Natural killer cell (primary cell): ENCODE data around the gene FAM25G. TPM values are rescaled to one million over a fixed set of nuclear protein-coding genes. Genes with fewer than 3 reads are reported as not detected.

ENCODE experiments used
- ATAC-seq, 3 donors: fragments of 150-1000 bp in 2 of 3; fragments of 200-7000 bp in 1 of 3; cut with Tn5 transposase; 1 replicate in 1 of 3; 2 replicates in 2 of 3; pipeline ENCODE4 v1.10.0; 2021; ENCODE audit warnings: mild to moderate bottlenecking in 2 of 3, moderate library complexity in 2 of 3
- DNase-seq, 2 donors: peaks; one replicate each; pipeline versions ENCODE4 v3.0.0 to v3.0.0-alpha.2; 2013 to 2021; ENCODE audit warnings: mixed read lengths in 1 of 2
- H3K27ac ChIP-seq: one replicate; pipeline ENCODE4 v1.5.1; 2013; ENCODE audit warnings: mild to moderate bottlenecking, low read length
- H3K27me3 ChIP-seq: one replicate; pipeline ENCODE4 v1.6.1; 2013; ENCODE audit warnings: low read length; ENCODE audit not compliant: control insufficient read depth, insufficient read depth
- H3K36me3 ChIP-seq: one replicate; pipeline ENCODE4 v1.6.1; 2013; ENCODE audit warnings: low read length; ENCODE audit not compliant: control insufficient read depth, insufficient read depth
- H3K4me1 ChIP-seq: one replicate; pipeline ENCODE4 v1.6.1; 2013; ENCODE audit warnings: low read length; ENCODE audit not compliant: control insufficient read depth, insufficient read depth
- H3K4me3 ChIP-seq: one replicate; pipeline ENCODE4 v1.5.1; 2013; ENCODE audit warnings: low read length
- H3K9me3 ChIP-seq: one replicate; pipeline ENCODE4 v1.6.1; 2013; ENCODE audit warnings: low read length; ENCODE audit not compliant: control insufficient read depth, insufficient read depth
- H3K27ac Mint-ChIP-seq, 2 donors: one replicate each; pipeline ENCODE4 v1.8.0; 2022; ENCODE audit warnings: mild to moderate bottlenecking in 2 of 2, mixed read lengths in 2 of 2, moderate library complexity in 1 of 2
- H3K27me3 Mint-ChIP-seq, 2 donors: one replicate each; pipeline ENCODE4 v1.8.0; 2022; ENCODE audit warnings: low read depth in 2 of 2, mixed read lengths in 2 of 2
- H3K36me3 Mint-ChIP-seq: one replicate; pipeline ENCODE4 v1.8.0; 2022; ENCODE audit warnings: mixed read lengths
- H3K4me1 Mint-ChIP-seq, 2 donors: one replicate each; pipeline ENCODE4 v1.8.0; 2022; ENCODE audit warnings: mixed read lengths in 2 of 2
- H3K4me3 Mint-ChIP-seq: one replicate; pipeline ENCODE4 v1.8.0; 2022; ENCODE audit warnings: mild to moderate bottlenecking, moderate library complexity, mixed read lengths
- H3K9me3 Mint-ChIP-seq, 2 donors: one replicate each; pipeline ENCODE4 v1.8.0; 2022; ENCODE audit warnings: mixed read lengths in 2 of 2
- WGBS: methylation state at CpG from one replicate; pipeline ENCODE4 v1.1.7; 2013; ENCODE audit warnings: missing lambda C conversion rate; ENCODE audit not compliant: insufficient coverage; 5-methylcytosine and 5-hydroxymethylcytosine counted together
- intact Hi-C: fragments of 100-400 bp; cut with micrococcal nuclease; formaldehyde crosslinking; loops from one replicate; pipeline ENCODE4 v1.14.2; 2022
- total RNA-seq, 4 donors: library from RNA; stranded (reverse); fragments of 120-200 nt in 1 of 4; gene quantifications; one replicate each; pipeline versions ENCODE4 v1.2.3 to v1.2.4, GENCODE V29; 2013 to 2022
- TF ChIP-seq, protein P1 (sequence below): fragments of 200-600 bp; IDR thresholded peaks from one replicate; pipeline ENCODE4 v1.8.0; 2022; ENCODE audit warnings: antibody characterized with exemption

The FAM25G gene
- total RNA-seq, 3 donors from 2014 or later (not counting 1 experiment from before 2014, with no cell fraction given) = not detected

DNA sequence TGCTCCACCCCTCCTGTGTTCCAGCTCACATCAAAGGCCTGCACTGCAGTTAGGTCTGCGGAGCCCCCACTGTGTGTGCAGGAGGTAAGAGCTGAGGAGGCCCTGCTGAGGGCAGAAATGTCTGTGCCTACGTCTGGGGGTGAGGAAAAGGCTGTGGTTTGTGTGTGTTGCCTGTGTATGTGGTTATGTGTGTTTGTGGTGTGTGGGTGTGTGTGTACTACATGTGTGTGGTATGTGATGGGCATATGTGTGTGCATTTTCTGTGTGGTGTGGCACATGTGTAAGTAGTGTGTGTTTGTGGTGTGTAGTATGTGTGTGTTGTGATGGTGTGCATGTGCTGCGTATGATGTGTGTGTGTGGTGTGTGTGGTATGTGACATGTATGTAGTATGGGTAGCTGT lies 43.8 kb downstream of the FAM25G start:
- Histone ChIP-seq H3K4me3 (no peak overlapping the region), H3K27me3 (no peaks in the 10 kb centered on the region), H3K27ac (no peak overlapping the region), H3K4me1 (no peaks in the 10 kb centered on the region), H3K9me3 (peaks cover 5% of the 10 kb centered on the region), H3K36me3 (no peaks in the 10 kb centered on the region)
- no peak overlapping the region for H3K27ac Mint-ChIP-seq
- ATAC-seq = no peak
- H3K36me3 Mint-ChIP-seq = peaks cover 10% of the 10 kb centered on the region
- intact Hi-C loops = no loop called here
- TF ChIP-seq, protein P1, sequence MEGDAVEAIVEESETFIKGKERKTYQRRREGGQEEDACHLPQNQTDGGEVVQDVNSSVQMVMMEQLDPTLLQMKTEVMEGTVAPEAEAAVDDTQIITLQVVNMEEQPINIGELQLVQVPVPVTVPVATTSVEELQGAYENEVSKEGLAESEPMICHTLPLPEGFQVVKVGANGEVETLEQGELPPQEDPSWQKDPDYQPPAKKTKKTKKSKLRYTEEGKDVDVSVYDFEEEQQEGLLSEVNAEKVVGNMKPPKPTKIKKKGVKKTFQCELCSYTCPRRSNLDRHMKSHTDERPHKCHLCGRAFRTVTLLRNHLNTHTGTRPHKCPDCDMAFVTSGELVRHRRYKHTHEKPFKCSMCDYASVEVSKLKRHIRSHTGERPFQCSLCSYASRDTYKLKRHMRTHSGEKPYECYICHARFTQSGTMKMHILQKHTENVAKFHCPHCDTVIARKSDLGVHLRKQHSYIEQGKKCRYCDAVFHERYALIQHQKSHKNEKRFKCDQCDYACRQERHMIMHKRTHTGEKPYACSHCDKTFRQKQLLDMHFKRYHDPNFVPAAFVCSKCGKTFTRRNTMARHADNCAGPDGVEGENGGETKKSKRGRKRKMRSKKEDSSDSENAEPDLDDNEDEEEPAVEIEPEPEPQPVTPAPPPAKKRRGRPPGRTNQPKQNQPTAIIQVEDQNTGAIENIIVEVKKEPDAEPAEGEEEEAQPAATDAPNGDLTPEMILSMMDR = no peak
- no peaks in the 10 kb centered on the region for H3K4me1 Mint-ChIP-seq
- WGBS = 62% methylated on average over 3 of the region's 3 CpGs
- H3K27me3 Mint-ChIP-seq = peaks cover 0 to under 1% of the 10 kb centered on the region in 2 donors
- DNase-seq = no peak
- no peak overlapping the region for H3K4me3 Mint-ChIP-seq
- peaks cover 9% of the 10 kb centered on the region in 2 donors for H3K9me3 Mint-ChIP-seq

DNA sequence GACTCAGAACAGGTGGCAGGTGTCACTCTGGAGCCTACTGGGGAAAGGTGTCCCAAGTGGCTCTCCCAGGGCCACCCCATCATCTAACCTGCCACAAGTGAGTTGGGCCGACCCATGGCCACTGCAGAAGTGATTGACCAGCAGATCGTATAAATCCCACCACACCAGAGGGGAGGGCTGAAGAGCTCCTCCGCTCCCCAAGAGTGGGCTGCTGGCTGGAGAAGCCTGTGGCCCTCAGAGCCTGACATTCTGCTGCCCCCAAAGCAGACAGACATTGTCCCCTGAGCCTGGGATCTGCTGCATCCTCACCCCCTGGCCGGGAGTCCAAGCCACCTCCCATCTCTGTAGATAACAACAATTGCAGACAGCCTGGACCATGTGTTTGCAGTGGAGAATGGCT lies 44.3 kb downstream of the FAM25G start:
- peaks cover 9% of the 10 kb centered on the region in 2 donors for H3K9me3 Mint-ChIP-seq
- Histone ChIP-seq H3K9me3 (peaks cover 5% of the 10 kb centered on the region), H3K4me3 (no peak overlapping the region), H3K36me3 (no peaks in the 10 kb centered on the region), H3K4me1 (no peaks in the 10 kb centered on the region), H3K27me3 (no peaks in the 10 kb centered on the region), H3K27ac (no peak overlapping the region)
- no peaks in the 10 kb centered on the region for H3K4me1 Mint-ChIP-seq
- WGBS = 93% methylated on average over 4 of the region's 4 CpGs
- no peak for DNase-seq
- ATAC-seq = no peak
- no peak overlapping the region for H3K27ac Mint-ChIP-seq
- no peak overlapping the region for H3K4me3 Mint-ChIP-seq
- H3K27me3 Mint-ChIP-seq = peaks cover 0 to 5% of the 10 kb centered on the region in 2 donors
- TF ChIP-seq, protein P1 = no peak
- peaks cover 10% of the 10 kb centered on the region for H3K36me3 Mint-ChIP-seq
- intact Hi-C loops = no loop called here

DNA sequence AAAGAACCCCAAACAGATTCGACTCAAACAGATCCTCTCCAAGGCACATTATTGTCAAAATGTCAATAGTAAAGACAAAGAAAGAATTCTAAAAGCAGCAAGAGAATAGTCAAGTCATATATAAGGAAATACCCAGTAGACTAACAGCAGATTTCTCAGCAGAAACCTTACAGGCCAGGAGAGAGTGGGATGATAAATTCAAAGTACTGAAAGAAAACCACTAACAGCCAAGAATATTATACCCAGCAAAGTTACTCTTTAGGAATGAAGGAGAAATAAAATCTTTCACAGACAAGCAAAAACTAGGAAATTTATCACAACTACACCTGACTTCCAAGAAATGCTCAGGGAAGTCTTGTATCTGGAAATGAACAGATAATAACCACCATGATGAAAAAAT lies 45.8 kb downstream of the FAM25G start:
- no peak overlapping the region for H3K27ac Mint-ChIP-seq
- peaks cover 9% of the 10 kb centered on the region in 2 donors for H3K9me3 Mint-ChIP-seq
- intact Hi-C loops = no loop called here
- peaks cover 10% of the 10 kb centered on the region for H3K36me3 Mint-ChIP-seq
- H3K36me3 ChIP-seq = no peaks in the 10 kb centered on the region
- H3K9me3 ChIP-seq = peaks cover 5% of the 10 kb centered on the region
- H3K27me3 Mint-ChIP-seq = peaks cover 7 to 8% of the 10 kb centered on the region in 2 donors
- no peak for DNase-seq
- H3K4me3 ChIP-seq = no peak overlapping the region
- H3K4me1 Mint-ChIP-seq = no peaks in the 10 kb centered on the region
- no peak overlapping the region for H3K27ac ChIP-seq
- no peaks in the 10 kb centered on the region for H3K27me3 ChIP-seq
- ATAC-seq = no peak
- TF ChIP-seq, protein P1 = no peak
- no peak overlapping the region for H3K4me3 Mint-ChIP-seq
- no peaks in the 10 kb centered on the region for H3K4me1 ChIP-seq
- WGBS = no CpG with 5 or more reads among the region's 1 CpG

DNA sequence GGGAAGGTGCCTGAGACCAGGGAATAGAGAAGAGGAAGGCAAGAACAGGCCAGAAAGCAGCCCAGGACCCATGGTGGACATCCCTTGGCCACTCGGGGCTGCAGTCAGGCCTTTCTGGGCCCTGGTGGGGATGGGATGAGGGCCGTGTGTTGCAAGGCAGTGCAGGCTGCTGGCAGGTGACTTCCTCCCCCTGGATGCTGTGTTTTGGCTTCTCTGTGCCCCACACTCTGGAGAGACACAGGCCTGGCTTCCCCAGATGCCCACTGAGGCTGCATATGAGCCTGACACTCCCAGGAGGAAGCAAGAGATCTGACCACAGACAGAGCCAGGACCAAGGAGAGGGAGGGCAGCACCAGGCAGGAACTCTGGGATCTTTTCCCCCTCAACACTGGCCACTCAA lies 47.5 kb downstream of the FAM25G start:
- intact Hi-C loops = no loop called here
- no peak overlapping the region for H3K27ac Mint-ChIP-seq
- TF ChIP-seq, protein P1 = no peak
- H3K27me3 Mint-ChIP-seq = peaks cover 8 to 10% of the 10 kb centered on the region in 2 donors
- peaks cover 10% of the 10 kb centered on the region for H3K36me3 Mint-ChIP-seq
- ATAC-seq (no peak), DNase-seq (no peak)
- H3K9me3 ChIP-seq = peaks cover 5% of the 10 kb centered on the region
- no peak overlapping the region for H3K4me3 ChIP-seq
- no peaks in the 10 kb centered on the region for H3K4me1 Mint-ChIP-seq
- no peaks in the 10 kb centered on the region for H3K4me1 ChIP-seq
- no peak overlapping the region for H3K4me3 Mint-ChIP-seq
- H3K27ac ChIP-seq = no peak overlapping the region
- no peaks in the 10 kb centered on the region for H3K36me3 ChIP-seq
- 79% methylated on average over 2 of the region's 2 CpGs for WGBS
- H3K9me3 Mint-ChIP-seq = peaks cover 9% of the 10 kb centered on the region in 2 donors
- H3K27me3 ChIP-seq = no peaks in the 10 kb centered on the region
